HG03558 (cell line): ENCODE results near the gene ZIC5.
"Not testable (repeated sequence)": the region's sequence is repeated elsewhere in the genome, so short reads cannot be mapped to it uniquely, and the experiment has no call there.

Experiments
- ATAC-seq: cut with Tn5 transposase; IDR thresholded peaks from one replicate; pipeline ENCODE4 v1.9.1; 2021; ENCODE audit warnings: moderate number of reproducible peaks; ENCODE audit not compliant: unreplicated experiment; ENCODE audit errors: extremely low read depth

The ZIC5 gene

DNA sequence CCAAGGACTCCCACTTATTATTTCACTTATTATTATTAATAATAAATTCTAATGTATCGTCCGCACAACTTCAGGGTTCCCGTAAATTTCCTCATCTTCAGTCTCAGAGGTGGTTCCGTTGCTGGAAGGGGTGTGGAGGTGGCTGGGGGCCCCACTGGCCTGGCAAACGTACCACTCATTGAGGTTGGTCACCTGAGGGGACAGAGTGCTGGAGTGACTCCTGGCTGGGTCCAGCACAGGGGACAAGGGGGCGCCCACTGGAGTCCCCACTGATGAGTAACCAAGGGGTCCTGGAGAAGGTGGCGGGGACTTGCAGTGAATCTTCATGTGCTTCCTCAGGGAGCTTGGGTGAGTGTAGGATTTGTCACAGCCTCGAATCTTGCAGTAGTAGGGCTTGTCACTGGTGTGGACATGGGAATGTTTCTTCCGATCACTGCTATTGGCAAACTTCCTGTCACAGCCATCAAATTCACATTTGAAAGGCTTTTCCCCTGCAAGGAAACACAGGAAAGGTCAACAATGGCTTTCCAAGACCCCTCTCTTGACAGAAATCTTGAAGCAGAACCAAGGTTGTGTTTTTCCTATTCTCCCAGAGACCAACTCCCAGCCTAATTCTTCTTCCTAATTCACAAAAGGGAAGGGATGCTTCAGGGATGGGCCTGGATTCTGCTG lies 6.1 kb downstream of the ZIC5 start:
- no peak for ATAC-seq

DNA sequence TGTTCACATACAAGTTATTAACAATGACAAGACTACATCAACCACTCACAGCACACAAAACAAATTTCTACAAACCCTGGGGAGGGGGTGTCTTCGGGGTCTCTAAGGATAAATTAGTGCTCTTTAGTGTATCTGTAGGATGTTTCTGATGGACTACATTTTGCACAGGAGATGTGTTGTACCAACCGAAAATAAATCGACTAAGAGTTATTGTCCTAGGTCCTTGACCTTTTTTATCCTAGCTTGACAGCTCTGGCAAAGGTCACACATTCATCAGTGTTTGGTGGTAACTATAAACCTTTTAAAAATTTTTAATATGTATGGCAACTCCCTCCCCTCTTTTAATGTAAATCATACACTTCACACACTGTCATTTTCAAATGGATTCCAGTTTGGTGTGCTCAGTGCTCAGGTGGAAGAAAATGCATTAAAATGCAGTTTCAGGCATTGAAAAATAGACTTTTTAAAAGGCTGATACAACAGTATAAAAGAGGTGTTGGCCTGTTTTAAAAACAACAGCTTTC lies 7.7 kb downstream of the ZIC5 start:
- ATAC-seq = no peak

DNA sequence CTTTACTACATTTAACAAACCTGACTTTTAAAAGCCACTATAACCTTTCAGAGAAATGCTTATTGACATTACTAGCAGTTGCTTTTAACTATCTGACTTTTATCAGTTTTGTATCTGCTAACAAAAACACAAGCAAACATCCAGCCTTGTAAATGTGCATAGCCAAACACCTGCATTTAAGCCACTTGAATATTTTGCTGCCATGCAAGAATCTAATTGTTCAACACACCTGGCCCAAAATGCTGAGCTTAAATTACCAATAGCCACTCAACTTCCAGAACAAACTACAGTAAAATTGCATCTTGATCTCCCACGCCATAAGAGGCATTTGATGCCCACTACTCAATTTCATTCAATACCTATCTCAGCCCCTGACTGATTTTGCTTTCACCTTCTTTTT lies 9.3 kb downstream of the ZIC5 start:
- no peak for ATAC-seq

DNA sequence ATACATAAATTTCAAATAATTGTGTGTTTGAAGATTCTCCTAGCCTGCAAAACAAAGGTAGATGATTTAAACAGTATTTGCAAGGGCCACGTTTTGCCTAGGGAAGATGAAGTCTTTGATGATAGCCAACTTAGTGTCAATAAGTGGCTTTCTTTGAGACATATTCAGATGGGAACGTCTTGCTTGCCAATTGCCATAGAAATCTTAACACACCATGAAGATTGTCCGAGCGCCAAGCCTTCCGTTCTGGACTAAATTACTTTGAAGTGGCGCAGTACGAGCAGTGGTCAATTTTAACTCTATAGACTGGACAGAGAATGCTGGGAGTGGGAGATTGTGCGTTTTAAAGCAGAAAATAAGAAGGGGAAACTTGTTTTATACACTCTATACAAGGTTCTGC lies 9.9 kb downstream of the ZIC5 start:
- ATAC-seq = no peak

DNA sequence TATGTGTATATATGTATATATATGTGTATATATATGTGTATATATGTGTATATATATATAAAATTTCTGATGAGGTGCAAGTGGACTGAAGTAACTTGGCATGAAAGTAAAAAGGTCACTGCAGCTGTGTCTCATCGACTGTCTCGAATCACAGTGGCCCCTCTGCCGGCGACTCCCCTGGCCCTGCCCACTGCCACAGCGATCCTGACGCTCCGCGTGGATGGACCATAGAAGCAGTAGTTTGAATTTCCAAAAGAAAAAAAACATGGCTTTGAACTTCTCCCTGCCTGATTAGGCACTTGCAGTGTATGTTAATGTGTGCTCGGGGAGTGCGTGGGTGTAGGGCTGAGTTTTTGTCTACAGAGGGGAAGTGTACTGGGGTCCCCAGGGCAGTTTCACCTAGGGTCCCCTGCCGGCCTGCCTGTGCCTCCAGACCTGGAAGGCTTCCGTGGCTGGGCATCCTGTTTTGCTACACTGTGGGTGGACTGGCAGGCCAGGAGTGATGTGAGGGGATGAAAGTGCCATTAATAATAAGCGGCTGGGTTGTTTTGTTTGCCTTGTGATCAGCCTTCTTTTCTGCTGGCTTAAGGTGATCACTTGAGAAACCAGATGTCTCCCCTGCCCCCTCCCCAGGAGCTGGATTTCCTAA lies 10.8 kb downstream of the ZIC5 start:
- no peak for ATAC-seq

DNA sequence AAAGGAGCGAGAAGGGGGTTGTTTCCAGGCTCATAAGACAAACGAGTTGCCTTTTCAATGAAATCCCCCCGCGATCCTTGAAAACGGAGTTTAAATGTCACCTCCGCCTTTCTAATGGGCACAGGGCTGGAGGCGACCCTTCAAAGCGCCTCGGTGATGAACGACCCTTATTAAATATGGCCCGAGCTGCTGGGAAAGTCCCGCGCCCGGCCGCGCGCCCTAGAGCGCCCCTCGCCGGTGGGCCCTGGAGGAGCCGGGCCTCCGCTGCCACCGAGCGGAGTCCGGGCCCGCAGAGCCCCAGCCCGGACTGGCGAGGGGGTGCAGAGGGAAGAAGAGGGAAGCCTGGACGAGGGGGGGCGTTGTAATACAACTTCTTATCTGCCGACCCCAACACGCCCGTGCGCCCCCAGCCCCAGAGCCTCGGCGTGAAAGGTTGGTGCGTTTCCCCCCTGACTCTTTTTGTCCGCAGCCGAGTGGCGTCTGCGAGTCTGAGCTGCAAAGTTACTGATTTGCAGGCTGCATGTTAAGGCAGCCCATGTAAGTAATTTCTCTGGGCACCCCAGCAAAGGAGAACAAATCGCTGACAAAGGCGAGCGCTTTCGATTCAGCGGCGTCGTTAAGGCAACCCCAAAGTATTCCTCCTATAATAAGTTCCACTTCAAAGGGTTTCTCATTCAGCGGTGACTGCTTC lies 11.9 kb downstream of the ZIC5 start:
- ATAC-seq = no peak

DNA sequence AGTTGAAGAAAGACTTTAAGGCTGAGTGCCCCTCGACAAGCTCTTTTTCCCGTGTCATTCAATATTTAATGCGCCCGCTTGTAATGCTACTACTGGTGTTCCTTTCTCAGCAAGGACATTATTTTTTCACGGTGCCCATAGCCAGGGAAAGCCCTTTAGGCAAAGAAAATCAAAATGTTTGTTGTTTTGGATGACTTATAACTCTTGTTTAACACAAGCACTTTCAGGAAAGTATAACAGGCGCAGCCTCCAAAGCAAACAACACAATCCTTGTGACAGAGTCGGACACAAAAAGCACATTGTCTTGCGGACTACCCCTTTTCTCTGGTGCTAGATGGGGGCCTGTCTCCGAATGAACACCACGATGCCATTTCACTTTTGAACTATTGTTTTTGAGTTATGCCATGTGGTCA lies 12.4 kb downstream of the ZIC5 start:
- no peak for ATAC-seq

DNA sequence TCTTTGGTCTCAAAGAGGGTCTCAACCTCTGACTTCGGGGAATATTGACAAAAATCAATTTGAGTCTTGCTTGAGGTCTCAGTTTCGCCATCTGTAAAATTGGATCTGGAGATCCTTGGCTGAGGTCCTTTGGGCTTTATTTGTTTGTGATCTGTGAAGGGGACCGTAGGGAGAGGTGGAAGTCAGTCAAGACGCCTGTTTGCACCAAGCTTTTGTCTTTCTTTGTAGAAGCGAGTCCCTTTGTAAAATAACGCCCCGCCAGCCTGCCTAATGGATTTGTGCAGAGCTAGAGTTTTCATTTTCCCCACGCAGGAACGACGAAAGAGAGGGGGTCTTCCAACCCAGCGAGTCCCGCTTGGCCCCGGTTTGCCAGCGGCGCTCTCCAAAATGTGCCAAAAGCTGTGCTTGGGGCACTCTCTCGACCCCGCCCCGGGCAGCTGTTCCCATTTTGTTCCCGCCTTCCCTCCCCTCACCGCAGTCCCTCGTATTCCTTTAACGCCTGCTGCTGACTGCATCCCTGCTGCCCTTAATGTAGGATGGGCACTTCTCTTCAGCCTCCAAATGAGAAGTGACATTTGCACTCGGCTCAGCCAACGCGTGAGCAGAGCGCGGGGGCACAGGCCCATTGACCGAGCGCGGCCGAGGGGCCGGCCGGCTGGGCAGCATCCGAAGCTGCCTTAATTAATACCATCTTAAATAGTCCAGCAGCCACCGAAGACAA lies 13.0 kb downstream of the ZIC5 start:
- no peak for ATAC-seq

DNA sequence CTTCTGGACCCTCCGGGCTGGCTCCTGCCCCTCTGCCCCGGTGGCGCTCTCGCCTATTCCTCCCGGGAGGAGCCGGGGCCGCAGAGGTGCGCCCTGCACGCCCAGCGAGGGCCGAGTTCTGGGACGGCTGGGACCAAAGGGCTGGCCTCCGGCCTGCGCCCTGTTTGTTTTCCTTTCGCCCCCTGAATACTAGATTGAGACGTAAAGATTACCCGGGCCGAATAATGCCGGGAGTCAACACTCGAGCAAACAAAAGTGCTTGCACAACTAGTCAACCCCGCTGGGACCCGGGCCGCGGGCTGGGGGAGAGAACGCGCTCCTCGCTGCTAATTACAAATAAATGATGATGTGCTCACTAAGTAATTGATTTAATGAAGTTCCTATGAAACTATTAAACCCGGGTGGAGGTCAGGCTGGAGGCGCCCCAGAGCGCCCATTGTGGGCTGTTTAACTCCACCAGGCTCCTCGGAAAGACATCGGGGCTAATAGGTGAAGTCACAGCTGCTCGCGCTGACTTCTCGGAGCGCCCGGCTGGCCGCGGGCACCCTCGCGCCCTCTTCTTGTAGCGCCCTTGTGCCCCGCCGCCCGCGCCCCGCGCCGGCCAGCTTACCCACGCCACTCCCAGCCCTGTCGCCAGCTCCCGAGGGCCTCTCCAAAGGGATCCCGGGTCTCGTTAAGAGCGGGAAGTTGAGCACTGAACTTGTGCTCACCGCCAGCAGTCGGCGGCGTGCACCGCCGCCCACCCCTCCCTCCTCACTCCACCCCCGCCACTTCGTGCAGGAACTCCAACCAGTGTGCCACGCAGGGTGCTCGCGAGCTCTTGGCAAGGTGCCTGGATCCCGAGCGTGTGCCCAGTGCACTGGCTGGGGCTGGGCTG lies 14.9 kb downstream of the ZIC5 start:
- no peak for ATAC-seq

DNA sequence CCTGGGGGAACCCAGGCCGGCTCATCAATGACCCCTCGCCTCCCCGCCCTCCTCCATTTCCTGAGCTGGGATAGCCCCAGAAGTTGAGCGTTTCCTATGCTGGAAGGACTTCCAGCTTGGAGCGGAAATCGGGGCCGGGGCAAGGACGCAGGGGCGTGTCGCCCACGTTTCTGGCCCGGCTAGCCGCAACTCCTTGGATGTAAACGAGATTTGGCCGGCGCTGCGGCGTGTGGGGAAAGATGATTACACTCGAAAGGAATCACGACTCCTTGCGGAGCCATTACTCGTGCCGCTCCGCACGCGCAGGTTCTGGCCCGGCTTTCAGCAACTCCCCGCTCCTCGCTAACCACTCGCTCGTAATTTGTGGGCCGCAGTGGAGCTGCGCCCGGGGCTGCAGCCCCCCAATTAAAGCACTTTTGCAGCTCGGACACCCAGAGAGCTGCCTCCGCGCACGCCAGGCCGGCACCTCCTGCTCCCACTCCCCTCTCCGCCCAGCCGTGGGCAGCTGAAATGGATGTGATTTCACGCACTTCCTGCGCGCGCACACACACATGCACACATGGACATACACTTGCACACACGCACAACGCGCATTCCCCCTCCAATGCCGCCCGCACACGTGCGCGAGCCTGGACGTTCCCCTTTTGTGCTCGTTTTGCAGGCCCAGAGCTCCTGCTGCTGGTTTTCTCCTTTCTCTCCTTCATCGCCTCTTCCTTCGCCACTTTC lies 15.7 kb downstream of the ZIC5 start:
- ATAC-seq = no peak

DNA sequence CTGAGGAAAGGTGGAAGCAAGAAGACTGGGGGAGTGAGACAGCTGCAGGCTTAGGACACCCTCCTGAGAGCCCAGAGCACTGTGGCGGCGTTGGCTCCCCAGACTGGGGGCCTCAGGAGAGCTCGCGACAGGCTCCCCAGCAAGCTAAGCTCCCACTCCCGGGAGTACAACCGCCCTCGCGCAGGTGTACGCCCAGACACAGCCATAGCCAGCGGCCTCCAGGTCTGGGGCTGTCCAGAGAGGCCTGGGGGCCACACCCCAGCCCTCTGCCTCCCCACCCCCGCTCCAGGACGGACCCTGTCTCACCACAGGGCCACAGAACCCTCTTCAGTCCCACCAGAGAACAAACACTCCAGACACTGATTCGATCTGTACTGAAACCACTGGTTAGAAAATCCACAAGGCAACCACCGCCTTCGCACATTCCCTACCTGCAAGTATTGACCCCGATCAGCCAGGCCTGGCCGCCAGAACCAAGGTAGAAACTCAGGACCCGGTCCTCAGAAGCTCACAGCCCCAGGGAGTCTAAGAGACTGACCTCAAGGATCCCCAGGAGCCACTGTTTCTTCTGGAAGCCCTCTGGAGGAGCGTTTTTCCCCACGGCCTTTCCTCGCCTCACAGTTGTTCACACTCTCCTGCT lies 16.3 kb downstream of the ZIC5 start:
- ATAC-seq = no peak

DNA sequence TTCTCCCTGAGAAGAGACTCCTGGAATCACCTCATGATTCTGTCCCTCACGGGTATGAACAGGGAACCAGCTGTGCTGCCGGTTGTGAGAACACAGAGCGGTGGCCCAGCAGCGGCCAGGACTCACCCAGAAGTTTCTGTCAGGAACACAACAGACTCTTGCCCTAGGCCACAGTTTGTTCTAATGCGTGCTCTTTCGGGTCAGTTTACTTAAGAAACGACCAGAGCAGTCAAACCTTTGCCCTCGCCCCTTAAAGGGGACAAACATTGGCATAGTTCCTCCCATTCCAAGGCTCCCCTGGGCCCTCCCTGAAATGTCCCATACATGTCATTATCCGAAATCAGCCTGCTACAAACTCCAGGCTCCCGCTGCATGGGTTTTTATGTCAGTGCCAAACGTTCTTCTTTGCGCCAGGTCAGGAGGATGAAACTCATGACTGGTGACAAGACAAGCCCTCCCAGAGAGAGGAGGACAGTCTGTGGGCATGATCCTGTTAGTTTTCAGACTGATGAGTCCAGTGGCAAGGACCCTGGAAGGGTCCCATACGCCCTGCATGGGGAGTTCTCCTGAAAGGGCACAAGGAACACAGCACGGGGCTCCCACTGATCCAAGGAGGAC lies 18.3 kb downstream of the ZIC5 start:
- ATAC-seq = no peak

DNA sequence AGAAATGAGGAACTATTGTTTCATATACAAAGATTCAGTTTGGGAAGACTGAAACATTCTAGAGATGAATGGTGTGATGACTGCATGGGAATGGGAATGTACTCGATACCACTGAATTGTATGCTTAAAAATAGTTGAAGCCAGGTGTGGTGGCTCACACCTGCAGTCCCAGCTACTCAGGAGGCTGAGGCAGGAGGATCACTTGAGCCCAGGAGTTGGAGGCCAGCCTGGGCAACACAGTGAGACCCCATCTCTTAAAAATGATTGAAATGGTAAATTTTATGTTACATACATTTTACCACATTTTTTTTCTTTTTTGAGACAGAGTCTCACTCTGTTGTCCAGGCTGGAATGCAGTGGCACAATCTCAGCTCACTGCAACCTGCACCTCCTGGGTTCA lies 19.9 kb downstream of the ZIC5 start:
- ATAC-seq = not testable (repeated sequence)

DNA sequence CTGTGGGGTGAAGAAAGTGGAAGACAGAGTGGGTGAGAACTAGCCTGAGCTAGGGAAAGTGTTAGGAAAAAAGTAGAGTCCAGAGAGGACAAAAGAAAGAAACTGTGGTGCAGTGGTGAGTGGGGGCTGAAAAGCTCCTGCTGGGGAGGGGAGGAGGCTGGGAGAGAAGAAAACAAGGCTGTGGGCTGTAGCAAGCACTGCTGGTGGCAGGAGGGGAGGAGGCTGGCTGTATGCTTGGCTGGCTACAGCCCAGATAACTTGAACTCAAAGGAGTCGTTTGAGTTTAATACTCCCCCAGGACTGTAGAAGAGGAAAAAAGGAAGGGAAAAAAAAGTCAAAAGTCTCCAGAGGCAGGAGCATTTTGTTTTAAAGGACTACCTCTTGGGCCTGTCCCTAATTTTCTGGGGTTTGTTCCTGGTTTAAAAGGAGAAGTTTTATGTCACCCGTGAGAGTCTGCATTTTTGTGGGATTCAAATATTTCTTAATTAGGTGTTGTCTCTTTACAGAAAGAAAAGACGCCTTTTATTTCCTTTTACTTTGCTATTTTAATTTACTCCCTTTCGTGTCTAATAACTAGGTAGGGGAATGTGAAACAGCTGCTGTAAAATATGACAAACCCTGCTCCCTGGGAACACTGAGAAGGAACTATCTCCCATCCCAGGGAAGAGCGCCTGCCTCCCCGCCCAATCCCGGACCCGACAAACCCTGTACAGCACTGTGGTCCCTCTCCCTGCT lies 21.7 kb downstream of the ZIC5 start:
- no peak for ATAC-seq

DNA sequence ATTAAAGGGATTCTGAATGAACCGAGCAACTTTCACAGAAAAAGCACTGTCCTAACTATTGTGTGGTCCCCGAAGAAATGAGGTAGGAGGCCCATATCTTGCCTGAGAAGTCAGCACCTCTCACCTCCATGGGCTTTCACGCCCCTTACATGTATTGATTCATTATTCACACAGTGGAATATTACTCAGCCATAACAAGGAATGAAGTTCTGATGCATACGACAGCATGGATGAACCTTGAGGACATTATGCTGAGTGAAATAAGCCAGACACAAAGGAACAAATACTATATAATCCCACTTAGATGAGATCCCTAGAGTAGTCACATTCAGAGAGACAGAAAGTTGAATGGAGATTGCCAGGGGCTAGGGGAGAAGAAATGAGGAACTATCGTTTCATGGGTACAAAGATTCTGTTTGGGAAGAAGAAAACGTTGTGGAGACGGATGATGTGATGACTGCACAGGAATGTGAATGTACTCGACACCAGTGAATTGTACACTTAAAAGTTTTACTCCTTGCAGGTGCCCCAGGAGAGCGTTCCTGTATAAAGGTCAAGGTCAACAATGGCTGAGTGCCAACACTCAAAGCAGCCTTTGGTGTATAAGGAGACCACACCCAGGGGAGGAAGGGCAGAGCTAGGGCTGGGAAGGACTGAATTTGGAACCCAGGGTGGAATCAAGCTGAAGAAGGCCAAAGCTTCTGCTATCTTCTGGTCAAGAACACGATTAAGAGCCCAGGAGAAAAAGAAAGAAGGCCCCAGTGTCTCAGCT lies 22.5 kb downstream of the ZIC5 start:
- no peak for ATAC-seq

DNA sequence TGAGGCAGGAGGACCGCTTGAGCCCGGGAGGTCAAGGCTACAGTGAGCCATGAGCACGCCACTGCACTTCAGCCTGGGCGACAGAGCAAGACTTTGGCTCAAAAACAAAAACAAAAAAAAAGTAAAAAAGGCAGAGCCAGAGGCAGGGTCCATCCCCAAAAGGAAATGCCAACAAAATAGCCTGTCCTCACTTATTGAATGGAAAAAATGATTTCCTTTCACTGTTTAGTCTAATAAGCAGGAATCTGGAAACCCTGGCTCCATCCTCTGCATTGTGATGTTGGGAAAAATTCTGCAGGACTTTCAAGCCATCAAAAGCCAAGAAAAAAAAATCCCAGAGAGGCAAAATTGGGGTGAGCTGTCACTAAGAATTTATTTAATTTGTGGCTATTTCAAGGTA lies 23.2 kb downstream of the ZIC5 start:
- no peak for ATAC-seq

DNA sequence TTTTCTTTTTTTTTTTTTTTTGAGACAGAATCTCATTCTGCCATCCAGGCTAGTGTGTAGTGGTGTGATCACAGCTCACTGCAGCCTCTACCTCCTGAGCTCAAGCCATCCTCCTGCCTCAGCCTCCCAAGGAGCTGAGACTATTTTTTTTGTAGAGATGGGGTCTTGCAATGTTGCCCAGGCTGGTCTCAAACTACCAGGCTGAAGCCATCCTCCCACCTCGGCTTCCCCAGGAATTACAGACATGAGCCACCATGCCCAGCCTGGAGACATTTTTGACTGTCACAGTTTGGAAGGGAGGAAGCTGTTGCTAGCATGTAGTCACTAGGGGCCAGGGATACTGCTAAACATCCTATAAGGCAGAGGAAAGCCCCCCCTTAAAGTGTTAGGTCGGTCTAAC lies 23.9 kb downstream of the ZIC5 start:
- no peak for ATAC-seq
